COLO829 (cell line): Measurements from ENCODE around the gene MUC20.
"Not testable (repeated sequence)": the region's sequence is repeated elsewhere in the genome, so short reads cannot be mapped to it uniquely, and the experiment has no call there.

Source experiments
- DNase-seq: peaks from one replicate; pipeline ENCODE4 v3.0.0; 2012; ENCODE audit warnings: low spot score

The MUC20 gene

DNA sequence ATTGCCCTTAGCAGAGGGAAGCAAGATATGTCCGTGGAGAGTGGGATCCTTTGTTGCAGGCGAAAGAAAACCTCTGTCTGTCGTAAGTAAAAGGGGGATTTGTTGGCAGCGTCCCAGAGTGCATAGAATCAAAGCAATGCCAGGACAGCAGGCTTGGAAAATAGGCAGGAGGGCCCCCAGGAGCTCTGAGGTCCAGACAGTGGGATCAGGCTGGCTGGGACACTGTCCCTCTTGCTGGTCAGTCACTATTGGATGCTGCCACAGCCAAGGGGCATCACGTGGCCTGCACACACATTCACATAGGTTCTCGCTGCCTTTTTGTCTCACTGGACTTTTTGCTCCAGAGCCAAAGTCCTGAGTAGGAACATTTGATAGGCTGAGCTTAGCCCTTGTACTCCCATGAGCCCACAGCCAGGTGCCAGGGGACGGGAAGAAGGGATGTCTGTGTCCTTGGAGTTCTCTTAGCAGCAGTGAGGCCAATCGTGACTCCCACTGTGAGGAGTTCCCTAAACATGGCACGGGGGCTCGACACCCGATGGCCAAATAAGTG, 10.7 kb downstream of the MUC20 start:
- DNase-seq, result no peak

DNA sequence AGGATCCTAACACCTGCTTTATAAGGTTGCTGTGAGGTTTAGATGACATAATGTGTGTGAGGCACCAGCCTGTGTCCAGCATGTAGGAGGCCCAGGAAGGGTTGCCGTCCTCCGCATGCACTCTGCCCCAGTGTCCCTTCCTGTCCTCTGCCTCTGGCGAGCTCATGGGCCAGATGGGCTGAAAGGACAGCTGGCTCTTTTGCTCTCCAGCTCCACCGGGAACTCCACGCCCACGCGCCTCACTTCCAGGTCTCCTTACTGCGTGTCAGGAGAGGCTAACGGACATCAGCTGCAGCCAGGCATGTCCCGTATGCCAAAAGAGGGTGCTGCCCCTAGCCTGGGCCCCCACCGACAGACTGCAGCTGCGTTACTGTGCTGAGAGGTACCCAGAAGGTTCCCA, 12.2 kb downstream of the MUC20 start:
- no peak for DNase-seq

DNA sequence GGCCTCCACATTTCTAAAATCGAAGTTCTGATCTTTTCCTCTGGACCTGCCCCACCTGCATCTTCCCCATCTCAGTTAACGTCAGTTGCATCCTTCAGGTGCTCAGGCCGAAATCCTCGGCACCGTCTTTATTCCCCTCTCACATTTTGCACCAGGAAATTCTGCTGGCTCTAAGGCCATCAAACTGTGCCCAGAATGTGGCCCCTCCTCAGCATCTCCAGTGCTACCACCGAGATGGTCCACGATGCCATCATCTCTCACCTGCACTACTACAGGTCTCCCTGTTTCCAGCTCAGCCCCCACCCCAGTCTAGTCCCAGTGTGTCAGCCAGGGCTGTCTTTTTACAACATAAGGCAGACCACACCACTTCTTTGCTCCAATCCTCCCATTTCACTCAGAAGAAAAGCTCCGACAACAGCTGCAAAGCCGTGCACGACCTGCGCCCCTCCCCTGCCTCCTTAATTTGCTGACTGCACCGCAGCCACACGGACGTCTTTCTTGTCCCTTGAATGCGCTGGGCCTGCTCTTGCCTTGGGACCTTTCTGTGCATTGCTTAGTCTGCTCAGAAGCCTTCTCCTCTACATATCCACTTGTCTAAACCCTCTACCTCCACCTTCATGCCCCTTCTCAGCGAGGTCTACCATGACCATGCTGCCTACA, 14.4 kb downstream of the MUC20 start:
- DNase-seq, result no peak

DNA sequence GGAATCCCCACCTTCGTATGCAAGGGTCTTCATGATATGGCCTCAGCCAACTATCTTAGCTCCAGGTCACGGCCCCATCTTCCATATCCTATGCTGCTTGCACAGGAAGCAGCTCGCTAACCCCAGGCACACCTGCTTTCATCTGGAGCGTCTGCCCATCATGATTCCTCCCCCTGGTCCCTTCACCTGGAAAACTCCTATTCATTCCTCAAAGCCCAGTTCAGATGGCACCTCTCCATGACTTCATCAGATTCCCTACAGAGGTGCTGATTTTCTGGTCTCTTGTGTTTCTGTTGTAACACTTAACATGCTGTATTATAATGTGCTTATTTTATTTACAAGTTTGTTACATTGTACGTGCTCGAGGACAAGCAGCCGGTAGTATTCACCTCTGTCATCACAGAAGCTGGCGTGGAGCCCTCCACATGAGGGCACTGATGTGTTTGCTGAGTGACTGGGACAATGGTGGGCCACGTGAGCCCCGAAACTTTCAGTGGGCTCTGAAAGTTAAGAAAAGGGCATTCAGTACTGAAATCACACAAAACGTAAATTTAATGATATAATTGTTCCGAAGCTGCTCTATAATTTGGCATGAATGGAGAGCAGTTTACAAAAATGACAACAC, 16.2 kb downstream of the MUC20 start:
- DNase-seq, result no peak

DNA sequence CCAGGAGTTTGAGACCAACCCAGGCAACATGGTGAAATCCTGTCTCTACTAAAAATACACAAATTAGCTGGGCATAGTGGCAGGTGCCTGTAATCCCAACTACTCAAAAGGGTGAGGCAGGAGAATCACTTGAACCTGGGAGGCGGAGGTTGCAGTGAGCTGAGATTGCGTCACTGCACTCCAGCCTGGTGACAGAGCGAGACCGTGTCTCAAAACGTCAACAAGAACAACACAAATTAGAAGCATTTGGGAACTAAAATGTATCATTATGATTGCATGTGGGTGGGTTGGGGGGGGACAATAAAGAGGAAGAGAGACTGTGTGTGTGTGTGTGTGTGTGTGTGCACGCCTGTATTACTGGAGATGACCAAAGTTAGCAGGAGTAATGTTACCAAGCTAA, 17.0 kb downstream of the MUC20 start:
- DNase-seq, result not testable (repeated sequence)

DNA sequence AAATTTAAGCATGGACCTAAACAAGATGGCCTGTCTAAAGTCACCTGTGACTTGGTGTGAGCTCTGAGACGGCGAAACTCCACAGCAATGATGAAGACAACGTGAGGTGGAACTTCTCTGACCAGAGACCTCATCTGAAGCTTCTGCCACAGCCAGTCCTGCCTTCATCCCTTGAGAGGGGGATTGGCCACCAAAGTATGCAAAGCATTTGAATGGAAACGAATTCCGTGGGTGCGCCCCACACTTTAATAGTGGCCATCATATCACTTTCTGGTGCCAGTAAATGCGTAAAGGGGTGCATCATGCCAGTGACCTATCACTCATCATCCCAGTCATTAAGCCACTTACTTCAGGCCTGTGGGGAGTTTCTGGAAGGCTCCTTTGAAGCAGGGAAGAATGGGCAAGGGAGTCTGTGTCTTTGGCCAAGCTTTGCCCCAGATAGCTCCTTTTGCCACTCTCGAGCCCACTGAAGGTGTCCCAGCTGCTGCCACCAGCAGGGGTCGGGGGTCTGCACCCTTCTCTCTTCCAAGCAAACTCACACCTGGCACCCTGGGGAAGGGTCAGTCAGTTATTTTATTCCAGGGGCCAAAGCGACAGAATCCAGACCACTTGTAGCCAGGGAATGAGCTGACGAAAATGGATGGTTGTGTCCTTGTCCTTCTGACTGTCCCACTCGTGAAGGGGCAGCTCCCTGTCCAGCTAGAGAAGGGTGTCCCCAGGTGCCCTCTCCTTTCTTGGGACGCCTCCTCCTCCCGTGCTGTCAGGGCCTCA, 17.7 kb downstream of the MUC20 start:
- no peak for DNase-seq

DNA sequence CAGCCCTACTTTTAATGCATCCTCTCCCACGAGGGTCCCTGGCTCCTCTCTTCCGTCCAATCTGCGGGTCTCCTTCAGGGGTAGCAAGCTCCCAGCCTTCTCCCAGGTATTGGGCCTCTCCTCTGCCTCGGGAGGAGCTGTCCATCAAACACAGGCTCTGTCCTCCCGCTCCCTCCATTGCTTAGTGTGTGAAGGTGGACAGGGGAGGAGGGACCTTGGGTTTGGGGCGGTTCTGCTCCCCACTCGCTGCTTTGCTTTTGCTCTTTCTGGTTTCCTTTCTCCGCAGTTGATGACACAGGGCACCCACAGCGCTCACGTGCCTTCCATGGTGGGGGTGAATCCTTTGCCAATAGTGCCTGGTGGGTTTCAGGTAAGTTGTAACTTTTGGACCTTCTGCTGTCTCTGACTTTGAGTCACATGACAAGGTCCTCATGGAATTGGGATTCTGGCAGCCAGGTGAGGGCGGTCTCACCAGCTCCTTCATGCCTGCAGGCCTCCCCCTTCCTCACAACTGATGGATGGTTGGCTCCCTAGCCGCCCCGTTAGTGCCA, 18.9 kb downstream of the MUC20 start:
- DNase-seq, result no peak

DNA sequence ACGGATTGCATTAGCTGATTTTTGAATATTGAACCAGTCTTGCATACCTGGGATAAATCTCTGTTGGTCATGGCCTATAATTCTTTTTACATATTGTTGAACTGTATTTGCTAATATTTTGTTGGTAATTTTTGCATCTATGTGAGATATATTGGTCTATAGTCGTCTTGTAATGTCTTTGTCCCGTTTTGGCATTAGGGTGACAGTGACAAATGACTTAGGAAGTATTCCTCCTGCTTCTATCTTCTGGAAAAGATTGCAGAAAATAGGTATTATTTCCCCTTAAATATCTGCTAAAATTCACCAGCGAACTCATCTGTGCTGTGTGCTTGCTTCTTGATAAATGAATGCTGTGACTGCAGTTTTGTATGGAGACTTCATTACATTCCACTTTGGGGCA, 23.7 kb downstream of the MUC20 start:
- no peak for DNase-seq

DNA sequence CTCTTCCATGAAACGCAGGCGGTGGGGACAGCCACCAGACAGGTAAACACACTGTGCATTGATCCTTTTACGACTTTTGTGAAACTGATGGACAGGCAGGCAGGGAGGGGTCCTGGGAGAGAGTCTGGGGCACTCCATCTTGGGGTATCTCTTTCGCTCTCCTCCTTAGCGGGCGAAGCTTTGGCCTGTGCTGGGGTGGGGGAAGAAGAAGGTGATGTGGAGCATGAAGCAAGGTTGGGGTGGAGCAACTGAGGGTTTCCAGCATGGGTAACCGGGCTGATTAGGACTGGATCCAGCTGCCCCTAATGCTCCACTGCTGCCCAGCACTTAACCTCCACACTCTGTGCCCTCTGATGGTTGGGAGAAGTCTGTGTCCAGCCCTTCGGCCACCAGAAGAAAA, 25.6 kb downstream of the MUC20 start:
- DNase-seq, result no peak

DNA sequence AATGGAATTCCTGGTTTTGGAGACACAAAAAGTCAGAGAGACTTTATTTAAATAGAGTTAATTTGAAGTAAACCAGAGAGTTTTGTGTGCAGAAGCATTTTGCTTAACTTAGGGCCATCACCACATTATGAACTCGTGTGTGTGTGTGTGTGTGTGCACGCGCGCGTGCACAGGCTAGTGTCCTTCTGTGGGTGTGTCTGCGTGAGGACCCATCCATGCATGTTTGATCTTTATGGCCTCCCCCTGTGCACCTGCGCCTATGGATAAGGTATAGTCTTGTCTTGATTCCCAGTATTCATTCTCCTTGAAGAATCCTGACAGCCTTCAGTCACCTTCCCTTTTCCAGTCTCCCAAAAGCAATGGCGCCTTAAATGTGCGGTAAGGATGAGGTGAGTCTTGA, 26.0 kb downstream of the MUC20 start:
- no peak for DNase-seq

DNA sequence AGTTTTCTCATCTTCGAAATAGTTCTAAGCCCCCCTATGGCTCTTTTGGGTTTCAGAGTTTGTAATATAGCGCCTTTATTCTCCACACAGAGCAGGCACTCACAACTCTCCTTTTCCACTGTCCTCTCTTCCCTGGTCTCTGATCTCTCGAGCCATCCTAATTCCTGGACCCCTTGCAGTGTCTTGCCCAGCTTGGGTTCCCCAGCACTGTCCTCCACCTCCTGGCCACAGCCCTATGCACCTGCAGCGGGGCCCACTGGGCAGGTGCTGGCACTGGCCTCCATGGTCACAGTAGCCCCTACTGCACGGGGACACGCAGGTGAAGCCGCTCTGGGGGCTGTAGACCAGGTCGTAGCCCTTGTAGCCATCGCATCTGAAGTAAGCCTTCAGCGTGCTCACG, 27.9 kb downstream of the MUC20 start:
- DNase-seq, result no peak

DNA sequence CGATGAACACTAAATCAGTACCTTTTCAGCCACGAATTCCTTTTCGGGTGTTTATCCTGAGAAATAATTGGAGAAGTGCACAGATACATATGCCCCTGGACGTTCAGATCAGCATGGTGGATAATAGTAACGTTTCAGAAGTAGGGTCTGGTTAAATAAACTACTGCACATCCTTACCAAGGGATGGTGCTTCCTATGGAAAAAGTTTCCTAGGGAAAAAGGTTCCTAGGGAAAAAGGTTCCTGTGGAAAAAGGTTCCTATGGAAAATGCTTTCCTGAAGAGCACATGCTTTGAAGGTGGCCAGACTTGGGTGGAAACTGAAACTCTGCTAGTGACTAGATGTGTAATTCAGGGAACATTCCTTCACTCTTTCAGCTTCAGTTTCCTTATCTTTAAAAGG, 28.3 kb downstream of the MUC20 start:
- DNase-seq, result not testable (repeated sequence)

DNA sequence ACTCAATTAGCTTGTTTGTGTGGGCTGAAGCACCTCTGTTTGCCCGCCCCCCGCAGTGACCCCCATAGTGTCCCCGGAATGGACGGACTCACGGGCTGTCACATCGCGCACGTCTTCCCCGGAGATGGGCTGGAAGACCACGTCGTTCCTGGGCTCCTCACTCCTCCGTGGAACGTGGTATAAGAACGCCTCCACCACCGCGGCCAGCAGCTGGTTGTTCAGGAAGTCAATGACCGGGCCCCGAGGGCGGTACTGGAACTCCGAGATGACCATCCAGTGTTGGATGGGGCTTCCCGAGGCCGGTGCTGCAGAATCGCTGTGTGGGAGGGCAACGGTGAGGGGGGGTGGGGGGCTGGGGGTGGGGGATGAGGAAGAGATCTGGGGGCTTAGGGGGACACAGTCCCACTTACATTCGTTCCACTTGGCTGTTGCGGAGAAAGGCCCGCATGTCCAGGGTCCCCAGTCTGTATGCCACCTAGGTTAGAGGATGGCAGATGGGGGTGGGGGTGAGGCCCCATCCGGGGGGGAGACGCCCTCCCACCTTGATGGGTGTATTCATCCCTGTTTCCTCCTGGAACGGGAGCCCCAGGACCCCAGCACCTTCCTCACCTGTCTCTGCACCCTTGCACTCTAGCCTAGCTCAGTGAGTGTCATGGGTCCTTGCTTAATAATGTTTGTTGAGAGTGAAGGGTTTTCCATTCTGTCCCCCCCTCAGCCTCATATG, 30.2 kb downstream of the MUC20 start:
- no peak for DNase-seq

DNA sequence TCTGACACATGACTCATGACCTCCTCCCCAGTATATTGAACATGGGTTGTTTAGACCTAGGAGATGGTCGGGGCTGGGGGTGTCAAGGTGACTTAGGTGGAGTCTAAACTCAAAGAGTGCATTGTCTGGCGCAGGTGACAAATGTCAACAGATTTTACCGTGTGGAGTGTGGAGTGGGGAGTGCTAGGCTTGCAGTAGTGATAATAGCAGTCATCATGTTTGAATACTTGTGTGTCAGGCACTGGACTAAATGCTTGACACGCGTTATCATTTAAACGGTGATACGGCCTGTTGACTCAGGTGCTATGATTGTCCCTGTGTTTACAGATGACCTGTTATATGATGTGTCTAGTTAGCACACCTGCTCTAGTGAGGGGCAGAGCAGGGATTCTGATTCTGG, 30.8 kb downstream of the MUC20 start:
- DNase-seq, result no peak

DNA sequence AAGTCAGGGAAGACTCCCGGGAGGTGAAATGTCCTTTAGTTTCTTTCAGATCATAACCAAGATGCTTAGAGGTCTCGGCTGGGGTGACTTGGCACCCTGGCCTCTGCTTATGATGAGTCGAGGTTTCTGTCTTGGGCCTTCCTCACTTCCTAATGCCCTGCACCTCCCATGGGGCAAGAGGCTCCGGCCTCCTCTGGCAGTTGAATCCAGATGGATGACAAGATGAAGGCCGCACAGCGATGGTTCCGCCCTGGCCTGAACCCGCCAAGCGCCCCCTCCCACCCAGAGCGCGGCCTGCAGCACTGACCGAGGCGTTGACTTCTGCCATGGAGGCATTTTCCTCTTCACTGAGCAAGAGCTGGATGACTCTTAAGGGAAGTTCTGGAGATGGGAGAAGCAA, 31.3 kb downstream of the MUC20 start:
- DNase-seq, result no peak

DNA sequence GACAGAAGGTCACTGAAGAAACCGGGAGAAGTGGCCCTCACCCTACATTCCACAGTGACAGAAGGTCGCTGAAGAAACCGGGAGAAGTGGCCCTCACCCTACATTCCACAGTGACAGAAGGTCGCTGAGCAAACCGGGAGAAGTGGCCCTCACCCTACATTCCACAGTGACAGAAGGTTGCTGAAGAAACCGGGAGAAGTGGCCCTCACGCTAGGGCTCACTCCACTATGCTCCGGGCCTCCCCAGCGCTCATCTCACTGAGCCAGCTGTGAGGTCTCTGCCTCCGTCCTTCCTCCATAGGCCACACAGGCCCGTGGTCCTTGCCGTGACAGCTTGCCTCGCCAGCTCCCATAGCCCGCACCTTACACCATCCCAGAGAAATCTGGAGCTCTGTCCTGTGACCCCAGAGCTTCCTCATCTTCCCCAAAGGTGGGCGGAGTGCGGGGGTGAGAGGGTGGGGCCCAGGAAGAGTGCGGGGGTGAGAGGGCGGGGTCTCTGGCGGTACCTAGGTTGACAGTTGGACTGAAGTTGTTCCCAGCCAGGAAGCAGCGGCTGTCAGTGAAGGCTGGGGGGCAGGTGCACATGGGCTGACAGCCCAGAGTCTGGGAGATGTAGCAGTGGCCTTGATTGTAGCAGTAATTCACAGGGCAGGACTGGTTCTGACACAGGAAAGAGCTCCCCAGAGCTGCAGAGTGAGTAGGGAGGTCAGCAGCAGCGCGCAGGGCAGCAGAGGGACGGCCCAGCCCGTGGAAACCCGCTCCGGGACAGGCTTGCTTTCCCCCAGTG, 32.0 kb downstream of the MUC20 start:
- DNase-seq, result no peak

DNA sequence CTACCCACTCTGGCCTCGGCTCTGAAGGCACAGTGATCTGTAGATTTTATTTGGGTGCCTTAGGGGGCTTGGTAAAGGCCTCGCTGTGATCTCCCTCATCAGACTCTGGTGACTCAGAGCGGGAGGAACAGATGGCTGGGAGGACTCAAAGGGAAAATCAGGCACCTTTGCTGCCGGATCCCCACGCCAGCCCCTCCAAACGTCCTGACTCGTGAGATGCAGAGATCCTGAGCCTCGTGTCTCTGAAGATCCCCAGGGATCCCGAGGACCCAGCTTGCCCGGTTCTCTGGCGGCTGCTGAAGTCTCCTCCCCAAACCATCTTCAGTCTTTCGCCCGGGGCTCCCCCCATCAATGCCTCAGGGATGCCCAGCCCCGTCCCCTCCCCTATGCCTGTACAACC, 32.8 kb downstream of the MUC20 start:
- no peak for DNase-seq

DNA sequence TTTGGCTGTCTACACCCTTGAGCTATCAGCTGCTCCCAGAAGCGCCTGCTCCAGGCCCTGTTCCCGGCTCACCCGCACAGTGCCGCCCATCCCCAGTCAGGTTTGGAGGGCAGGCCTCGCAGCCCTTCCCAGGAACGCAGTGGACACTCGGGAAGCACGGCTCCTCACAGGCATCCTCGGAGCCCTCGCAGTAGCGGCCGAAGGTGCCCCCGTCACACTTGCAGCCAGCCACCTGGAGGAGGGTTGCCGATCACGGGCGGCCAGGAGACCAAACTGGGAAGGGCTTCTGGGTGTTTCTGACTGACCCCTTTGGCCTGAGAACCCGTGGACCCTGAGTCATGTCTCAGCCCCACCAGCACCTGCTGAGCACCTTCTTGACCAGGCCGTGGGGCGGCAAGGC, 33.4 kb downstream of the MUC20 start:
- DNase-seq, result no peak

DNA sequence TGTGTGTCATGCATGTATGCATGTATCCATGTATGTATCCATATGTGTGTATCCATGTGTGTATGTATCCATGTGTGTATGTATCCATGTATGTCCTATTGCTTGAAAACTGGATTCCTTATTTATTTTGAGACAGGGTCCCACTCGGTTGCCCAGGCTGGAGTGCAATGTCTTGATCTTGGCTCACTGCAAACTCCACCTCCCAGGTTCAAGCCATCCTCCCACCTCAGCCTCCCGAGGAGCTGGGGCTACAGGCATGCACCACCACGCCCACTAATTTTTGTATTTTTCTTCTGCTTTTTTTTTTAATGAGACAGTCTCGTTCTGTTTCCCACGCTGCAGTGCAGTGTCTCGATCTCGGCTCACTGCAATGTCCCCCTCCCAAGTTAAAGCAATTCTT, 34.1 kb downstream of the MUC20 start:
- no peak for DNase-seq

DNA sequence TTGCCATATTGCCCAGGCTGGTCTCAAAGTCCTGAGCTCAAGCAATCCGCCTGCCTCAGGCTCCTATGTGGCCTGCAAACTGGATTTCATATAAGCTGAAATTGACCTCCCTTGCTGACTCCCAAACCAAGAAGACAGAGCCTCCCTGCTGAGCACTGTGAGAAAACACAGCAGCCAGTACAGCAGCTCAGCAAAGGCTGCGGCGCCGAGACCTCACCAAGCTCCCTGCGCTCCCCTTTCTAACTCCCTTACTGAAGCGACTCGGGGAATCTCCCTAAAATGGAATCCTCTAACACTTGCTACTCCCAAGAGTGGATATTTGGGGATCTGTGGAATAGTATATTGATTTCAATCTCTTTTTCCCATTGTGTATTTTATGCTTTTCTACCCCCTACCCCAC, 34.6 kb downstream of the MUC20 start:
- DNase-seq, result no peak
